C1 segment of cervical spinal cord (tissue), 14 donors: ENCODE results near the gene DDO.

ENCODE experiments used
- DNase-seq, 14 donors: peaks; one replicate each; lab custom pipeline; 2025; lab: John Stamatoyannopoulos, UW

Gene DDO

DNA sequence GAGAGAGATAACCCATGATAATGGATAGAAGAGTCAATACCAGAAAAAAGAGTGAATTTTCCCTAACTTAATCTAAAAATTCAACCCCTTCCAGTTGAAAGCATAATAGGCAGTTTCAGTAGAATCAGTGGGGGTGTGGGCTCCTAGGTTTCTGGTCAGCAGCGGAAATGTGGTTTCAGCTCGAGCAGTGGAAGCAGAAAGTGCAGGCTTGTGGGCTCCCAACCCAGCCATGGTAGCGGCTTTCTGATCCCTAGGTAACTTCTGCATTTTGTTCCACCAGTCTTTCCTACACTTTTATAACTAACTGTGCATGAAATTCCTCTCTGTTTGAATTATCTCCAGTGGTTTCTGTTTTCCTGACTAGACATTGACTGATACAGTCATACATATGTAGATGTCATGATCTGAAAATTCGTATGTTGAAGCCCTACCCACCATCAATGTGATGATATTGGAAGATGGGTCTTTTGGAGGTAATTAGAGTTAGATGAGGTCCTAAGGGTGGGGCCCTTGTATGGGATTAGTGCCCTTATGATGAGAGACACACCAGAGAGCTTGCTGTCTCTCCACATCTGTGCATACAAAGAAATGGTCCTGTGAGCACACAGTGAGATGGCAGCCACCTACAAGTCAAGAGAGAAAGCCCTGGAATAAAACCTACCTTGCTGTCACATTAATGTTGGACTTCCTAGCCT is 6.5 kb upstream of the DDO start:
- no peak for DNase-seq

DNA sequence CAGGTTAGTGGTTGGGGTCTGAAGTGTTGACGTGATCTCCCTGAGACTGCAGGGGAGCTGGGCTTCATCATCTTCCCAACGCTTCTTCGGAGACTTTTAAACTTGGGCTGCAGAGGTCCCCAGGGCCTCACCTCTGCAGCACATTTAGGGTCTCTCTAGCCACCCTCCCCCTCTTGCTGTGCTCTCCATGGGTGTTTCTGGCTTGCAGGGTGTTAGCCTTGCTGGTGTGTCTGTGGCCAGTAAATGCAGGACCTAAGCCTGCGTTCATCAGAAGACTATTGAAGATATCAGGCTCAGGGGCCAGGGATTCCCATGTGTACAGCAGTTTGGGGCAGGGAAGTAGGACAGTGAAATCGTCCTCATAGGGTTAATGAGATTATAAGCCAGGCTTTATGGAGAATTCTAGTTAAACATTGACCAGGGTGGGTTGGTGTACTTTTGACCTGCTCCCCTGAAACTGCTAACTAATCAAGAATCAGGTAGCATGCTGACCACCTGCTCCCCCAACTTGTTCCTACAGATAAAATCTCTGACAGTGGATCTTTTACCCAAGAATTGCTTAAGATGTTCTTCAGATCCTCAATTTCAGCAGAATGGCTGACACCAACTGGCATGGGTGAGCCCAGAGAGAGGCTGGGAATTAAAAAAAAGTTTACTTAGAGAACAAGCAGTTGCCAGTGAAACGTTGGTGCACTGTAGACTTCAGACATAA is 3.8 kb upstream of the DDO start:
- no peak for DNase-seq

DNA sequence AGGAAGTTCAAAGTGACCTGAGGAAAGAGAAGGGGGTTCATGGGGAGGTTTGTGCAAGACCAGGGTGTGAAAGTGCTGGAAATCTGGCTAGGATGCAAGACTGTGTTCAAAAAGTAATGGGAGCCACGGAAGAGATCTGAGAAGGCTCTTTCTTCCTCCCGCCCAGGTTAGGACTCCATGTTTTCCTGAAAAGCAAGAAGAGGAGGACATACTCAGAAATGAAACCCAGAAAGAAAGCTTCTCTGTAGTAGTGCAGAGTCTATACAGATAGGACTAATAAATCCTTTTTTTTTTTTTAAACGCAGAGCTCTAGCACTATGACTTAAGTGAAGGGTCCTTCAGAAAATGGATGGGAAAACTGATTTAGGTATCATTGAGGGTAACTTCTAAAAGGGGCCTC is 3.2 kb upstream of the DDO start:
- DNase-seq, result no peak

GRCh38 chr6:110414669-110415068 is 706 bp downstream of the DDO start:
- no peak for DNase-seq

GRCh38 chr6:110412360-110412759 is 3.0 kb downstream of the DDO start:
- DNase-seq, result no peak

DNA sequence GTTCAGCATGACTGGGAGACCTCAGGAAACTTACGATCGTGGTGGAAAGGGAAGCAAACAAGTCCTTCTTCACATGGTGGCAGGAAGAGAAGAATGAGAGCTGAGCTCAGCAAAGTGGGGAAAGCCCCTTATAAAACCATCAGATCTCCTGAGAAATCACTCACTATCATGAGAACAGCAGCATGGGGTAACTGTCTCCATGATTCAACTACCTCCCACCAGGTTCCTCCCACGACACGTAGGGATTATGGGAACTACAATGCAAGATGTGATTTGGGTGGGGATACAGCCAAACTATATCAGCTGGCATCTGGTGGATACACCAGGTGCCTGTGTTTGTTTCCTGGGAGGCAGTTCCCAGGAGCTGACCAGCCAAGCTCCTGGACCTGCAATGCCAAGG is 4.9 kb downstream of the DDO start:
- no peak for DNase-seq

DNA sequence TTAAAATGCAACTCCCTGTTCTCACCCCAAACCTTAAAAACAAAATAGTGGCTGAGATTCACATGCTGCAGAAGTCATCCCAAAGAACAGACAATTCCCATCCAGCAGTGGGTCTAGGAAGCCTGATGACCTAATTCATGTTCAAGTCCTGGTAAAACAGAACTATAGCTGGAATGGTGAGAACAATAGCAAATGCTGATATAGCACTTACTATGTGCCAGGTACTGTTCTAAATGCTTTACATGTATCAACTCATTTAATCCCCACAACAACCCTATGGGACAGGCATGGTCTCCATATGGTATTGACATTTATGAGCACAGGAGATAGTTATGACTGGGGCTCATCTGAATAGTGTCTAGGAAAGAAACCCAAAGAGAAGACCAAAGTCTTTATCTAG is 5.6 kb downstream of the DDO start:
- DNase-seq, result no peak

GRCh38 chr6:110408901-110409300 is 6.5 kb downstream of the DDO start:
- DNase-seq, result no peak

DNA sequence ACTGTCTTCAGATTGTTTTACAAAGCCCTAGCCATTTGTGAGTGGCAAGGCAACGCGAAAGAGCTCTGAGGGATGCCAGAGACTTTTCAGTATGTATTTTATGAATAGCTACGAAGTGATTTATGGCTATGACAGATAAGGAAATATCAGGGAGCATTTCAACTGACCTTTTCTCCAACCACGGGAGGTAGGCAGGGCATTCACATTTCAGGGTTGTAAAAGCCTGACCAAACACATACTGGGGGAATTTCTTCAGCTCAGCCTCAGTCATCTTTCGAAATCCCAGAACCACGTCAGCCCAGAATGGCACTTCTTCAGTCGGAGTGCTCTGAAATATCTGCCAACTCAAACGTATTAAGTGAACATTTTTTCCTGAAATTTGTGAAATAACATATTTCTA is 10.8 kb downstream of the DDO start:
- DNase-seq, result no peak

DNA sequence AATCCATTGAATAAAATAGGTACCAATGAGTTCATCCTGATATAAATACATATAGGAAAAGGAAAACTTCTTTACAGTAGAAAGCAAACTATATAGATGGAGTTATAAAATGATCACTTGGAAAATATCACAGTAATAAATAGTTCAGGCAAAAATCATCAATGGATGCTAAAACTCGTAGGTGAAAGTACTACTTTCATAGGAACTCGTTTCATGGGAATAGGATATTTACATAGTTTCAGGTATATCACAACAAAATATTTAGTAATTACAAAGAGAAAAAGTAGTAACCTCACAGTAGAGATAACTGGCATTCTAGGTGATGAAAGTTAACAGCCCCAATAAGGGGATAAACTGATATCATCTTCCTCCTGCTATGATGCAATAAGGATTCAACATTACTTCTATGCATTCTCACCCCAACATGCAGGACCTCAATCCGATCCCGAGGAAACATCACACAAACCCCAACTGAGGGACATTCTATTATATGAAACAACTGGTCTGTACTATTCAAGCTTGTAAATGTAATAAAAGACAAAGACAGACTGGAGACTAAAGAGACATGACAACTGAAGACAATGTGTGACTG is 13.7 kb downstream of the DDO start:
- DNase-seq, result no peak

DNA sequence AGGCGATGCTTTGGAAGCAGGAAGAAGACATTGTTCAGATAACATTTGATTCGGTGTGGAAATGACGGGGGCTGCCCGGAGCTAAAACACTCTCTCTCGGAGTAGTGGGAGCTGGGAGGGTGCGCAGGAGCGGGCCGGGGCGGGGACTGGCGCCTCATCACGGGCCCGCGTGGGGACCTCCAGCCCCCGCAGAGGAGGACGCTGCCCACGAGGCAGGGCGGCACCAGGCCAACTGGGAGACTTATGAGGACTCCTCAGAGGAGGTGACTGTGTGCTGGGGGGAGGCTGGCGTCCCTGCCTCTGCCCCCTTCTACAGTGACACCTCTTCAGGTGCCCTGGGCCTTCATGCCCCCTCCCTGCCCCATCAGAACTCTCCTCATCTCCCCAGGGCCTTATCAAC is 15.2 kb downstream of the DDO start:
- DNase-seq, result no peak

- no peak for DNase-seq
Measured at GRCh38 chr6:110399219-110400071, 15.9 kb downstream of the DDO start.

GRCh38 chr6:110398778-110399177 is 16.6 kb downstream of the DDO start:
- no peak for DNase-seq

DNA sequence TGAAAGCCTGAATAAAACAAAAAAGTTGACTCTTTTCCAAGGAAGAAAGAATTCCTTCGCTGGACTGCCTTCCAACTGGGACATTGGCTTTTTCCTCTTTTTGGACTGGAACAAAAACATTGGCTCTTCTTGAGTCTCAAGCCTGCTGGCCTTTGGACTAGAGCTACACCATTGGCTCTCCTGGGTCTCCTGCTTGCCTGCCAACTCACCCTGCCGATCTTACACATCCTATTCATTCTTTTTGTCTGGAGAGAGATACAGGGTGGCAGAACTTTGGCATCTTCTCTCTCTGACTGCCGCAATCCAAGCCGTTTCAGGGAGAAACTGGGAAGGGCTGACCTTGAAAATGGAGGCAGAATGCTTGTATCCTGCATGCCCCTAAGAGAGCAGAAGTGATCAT is 20.2 kb downstream of the DDO start:
- DNase-seq, result peak in 7 of 14 donors; percentile 8 to 40 (median 34)

DNA sequence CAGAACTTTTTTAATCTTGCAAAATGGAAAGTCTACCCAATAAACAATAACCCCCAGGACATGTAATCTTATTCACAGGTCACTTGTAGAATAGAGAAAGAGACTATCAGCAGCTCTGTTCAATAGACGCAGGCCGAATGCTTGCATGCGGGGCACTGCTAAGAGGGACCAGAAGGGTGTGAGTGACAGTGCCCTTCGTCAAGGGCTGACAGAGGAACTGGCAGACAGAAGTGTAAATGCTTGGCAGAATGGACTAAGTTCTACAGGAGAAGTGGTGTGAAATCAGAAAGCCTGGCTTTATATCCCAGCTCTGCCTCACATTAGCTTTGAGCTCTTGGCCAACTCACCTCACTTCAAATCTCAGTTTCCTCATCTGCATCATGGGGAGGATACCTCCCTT is 21.0 kb downstream of the DDO start:
- no peak for DNase-seq

DNA sequence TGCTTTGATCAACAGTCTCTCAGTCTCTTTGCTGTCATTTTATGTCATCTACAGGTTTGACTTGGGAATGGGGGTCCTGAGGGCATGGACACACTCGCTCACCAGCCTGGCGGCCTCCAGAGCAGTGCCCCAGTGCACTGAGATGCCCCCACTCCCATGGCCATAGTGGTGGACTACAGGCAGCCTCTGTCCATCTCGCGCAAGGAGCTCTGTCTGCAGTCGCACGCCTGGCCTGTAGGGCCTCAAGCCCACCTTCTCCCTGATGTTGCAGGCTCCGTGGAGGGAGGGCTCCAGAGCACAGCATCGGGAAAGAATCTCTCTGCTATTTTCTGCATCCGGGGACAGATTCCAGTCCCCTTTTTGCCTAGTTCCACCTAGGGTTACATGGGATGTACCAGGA is 22.6 kb downstream of the DDO start:
- no peak for DNase-seq

DNA sequence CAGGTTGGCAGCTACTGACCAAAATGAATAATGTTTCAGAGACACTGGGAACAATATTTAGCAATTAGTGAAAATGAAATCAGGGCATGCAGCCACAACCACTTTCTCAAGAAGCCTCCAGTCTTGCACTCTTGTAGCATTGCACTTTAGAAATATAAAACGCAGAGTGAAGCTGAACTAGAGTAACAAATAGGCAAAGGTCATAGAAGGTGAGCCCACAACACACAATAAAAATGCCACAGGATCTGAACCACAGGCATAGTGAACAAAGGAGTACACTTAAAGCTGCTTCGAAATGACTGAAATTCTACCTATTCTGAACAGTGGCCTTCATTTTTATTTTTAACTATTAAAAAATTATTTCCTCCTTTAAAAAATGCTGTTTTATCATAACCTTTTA is 25.0 kb downstream of the DDO start:
- no peak for DNase-seq

DNA sequence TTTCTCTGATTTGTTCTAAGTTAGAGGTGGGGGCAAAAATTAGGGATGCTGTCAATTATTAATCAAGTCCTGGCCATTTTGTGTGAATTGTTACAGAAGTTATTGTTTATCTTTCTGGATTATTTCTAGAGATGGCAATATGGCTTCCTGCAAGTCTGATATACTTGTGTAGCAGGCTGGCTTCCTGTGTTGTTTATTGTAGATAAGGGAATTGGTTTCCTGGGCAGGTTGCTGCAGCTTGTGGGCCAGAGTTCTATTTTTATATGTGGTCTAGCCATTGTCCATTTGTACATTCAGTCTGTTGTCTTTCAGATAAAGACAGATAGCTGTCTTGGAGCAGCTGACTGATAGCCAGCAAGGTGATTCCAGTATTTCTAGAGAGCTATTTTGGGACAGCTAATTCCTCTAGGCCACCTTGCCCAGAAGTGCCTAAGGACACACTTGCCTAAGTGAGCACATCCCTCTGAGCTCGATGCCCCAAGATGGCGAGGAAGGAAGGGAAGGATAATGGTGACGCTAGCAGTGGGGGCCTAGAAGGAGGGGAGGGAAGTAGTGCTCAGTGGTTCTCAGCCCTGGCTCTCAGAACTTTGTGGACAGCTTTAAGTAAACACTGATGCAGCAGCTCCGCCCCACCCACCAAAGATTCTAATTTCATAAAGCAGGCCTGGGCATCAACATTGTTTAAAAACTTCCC is 25.5 kb downstream of the DDO start:
- DNase-seq, result no peak

DNA sequence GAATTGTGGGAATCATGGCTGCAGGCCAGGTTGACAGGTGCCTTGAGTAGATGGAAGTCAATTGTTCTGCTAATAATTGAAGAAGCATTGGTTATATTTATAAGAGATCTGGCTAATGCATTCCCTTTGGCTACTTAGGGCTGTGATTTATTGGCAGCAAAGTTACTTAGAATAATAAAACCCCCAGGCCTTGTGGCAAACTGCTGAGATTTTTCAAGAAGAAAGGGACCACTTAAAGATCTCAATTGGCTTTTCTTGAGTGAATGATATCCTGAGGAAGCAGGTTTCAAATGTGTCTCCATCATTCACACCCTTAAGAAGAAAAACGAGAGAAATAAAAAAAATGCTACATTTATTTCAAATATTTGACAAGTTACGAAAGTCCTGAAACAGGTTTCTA is 27.4 kb downstream of the DDO start:
- DNase-seq, result no peak

DNA sequence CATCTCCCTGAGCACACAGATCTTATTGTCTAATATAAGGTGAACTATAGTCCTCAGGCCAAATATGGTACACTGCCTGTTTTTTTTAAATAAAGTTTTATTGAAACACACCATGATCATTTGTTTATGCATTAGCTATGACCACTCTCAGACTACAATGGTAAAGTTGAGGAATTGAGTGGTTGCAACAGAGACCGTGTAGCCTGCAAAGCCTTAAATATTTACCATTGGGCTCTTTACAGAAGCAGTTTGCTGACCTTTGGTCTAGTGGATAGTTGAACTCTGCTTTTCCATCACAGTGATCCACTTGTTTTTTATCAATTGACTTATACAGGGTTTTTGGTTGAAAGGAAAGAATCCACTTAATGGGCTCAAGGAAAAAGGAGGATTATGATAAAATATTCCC is 29.9 kb downstream of the DDO start:
- DNase-seq, result no peak

- DNase-seq, result no peak
Measured at GRCh38 chr6:110378552-110378951, 36.8 kb downstream of the DDO start.

- DNase-seq, result no peak
Measured at GRCh38 chr6:110369066-110369465, 46.3 kb downstream of the DDO start.
